ENCODE measurements around the gene ATXN1. TPM values are rescaled to one million over a fixed set of nuclear protein-coding genes. Genes with fewer than 3 reads are reported as not detected.

Gene ATXN1
- total and polyA plus RNA-seq, 2 experiments from 2014 or later: 14.2 to 20.1 TPM

DNA sequence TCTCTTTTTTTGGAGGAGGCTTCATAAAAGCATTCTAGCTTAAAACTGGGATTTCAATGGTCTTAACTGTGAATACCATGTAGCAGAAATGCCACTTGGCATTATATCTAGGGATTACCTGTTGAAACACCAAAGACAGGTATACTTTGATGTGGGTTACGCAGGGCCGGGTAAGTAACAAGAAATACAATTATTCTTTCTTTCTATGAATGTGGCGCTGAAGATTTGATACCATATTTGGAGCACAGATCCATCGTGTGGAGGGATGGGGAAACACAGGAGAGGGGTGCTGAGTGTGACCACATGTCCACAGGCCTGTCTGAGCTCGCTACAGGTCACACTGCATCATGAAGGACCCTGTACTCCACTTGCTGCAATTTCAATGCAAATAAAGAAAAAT lies 265.1 kb downstream of the ATXN1 start:
- in situ Hi-C loops (cut with MboI): no loop called here
- TF ChIP-seq EZH2 (IDR thresholded peaks at IDR 0.05; ENCODE audit: insufficient read depth, poor library complexity, severe bottlenecking) (no peak), EZH2phosphoT487 (IDR thresholded peaks at IDR 0.05; ENCODE audit: insufficient read depth, low read depth) (no peak)
- Histone ChIP-seq H3K9me2 (ENCODE audit: insufficient read depth) (no peaks in the 10 kb centered on the region), H3K27me3 (replicated peaks; ENCODE audit: insufficient read depth) (no peaks in the 10 kb centered on the region), H3K9ac (no peak overlapping the region), H3K4me3 (no peak overlapping the region), H3F3A (ENCODE audit: insufficient read depth) (no peaks in the 10 kb centered on the region; the same call in 1 of the 2 replicates), H4K20me1 (ENCODE audit: insufficient read depth) (no peaks in the 10 kb centered on the region), H3K79me2 (ENCODE audit: insufficient read depth) (peaks cover 22% of the 10 kb centered on the region), H2AFZ (no peak overlapping the region), H3K27ac (no peak overlapping the region), H3K9me3 (ENCODE audit: low read depth) (no peaks in the 10 kb centered on the region), H3K36me3 (ENCODE audit: low read depth) (no peaks in the 10 kb centered on the region; the same call in 1 of the 2 replicates), H3K4me2 (ENCODE audit: unreplicated experiment) (no peak overlapping the region), H3K4me1 (ENCODE audit: insufficient read depth) (peaks cover 7% of the 10 kb centered on the region; the same call in 1 of the 2 replicates)
- 84 to 85% methylated on average over 5 of the region's 5 CpGs for WGBS, 2 experiments (ENCODE audit: low coverage in 1 of 2, low lambda C conversion rate in 2 of 2, missing lambda C conversion rate in 2 of 2)
- DNase-seq: no peak

GRCh38 chr6:16494793-16495192 lies 266.5 kb downstream of the ATXN1 start:
- in situ Hi-C loops (cut with MboI): no loop called here

GRCh38 chr6:16493802-16494201 lies 267.5 kb downstream of the ATXN1 start:
- no peaks in the 10 kb centered on the region; the same call in 1 of the 2 replicates for H3K36me3 ChIP-seq (ENCODE audit: low read depth)
- H3K27ac ChIP-seq: no peak overlapping the region
- DNase-seq: no peak
- no peak for TF ChIP-seq EZH2phosphoT487 (IDR thresholded peaks at IDR 0.05; ENCODE audit: insufficient read depth, low read depth)
- TF ChIP-seq EZH2 (IDR thresholded peaks at IDR 0.05; ENCODE audit: insufficient read depth, poor library complexity, severe bottlenecking): no peak
- H3K9me2 ChIP-seq (ENCODE audit: insufficient read depth): no peaks in the 10 kb centered on the region
- no peaks in the 10 kb centered on the region; the same call in 1 of the 2 replicates for H3F3A ChIP-seq (ENCODE audit: insufficient read depth)
- no peak overlapping the region for H3K4me3 ChIP-seq
- no peak overlapping the region for H2AFZ ChIP-seq
- no peaks in the 10 kb centered on the region for H3K27me3 ChIP-seq (replicated peaks; ENCODE audit: insufficient read depth)
- no peak overlapping the region for H3K4me2 ChIP-seq (ENCODE audit: unreplicated experiment)
- peaks cover 9% of the 10 kb centered on the region for H3K79me2 ChIP-seq (ENCODE audit: insufficient read depth)
- H4K20me1 ChIP-seq (ENCODE audit: insufficient read depth): 0 out of 2 replicates have a peak, but pooled peaks cover 4% of the 10 kb centered on the region
- H3K4me1 ChIP-seq (ENCODE audit: insufficient read depth): peaks cover 7% of the 10 kb centered on the region; the same call in 1 of the 2 replicates
- H3K9me3 ChIP-seq (ENCODE audit: low read depth): no peaks in the 10 kb centered on the region
- in situ Hi-C loops (cut with MboI): no loop called here
- H3K9ac ChIP-seq: no peak overlapping the region

More at GRCh38 chr6:16494793-16495192, 266.5 kb downstream of the ATXN1 start:
- H2AFZ ChIP-seq: no peak overlapping the region
- DNase-seq: no peak
- no peaks in the 10 kb centered on the region; the same call in 1 of the 2 replicates for H3F3A ChIP-seq (ENCODE audit: insufficient read depth)
- no peaks in the 10 kb centered on the region for H3K9me3 ChIP-seq (ENCODE audit: low read depth)
- no peaks in the 10 kb centered on the region for H3K27me3 ChIP-seq (replicated peaks; ENCODE audit: insufficient read depth)
- H3K4me1 ChIP-seq (ENCODE audit: insufficient read depth): peaks cover 7% of the 10 kb centered on the region; the same call in 1 of the 2 replicates
- 94 to 97% methylated on average over 3 of the region's 3 CpGs for WGBS, 2 experiments (ENCODE audit: low coverage in 1 of 2, low lambda C conversion rate in 2 of 2, missing lambda C conversion rate in 2 of 2)
- no peaks in the 10 kb centered on the region; the same call in 1 of the 2 replicates for H3K36me3 ChIP-seq (ENCODE audit: low read depth)
- H3K79me2 ChIP-seq (ENCODE audit: insufficient read depth): peaks cover 16% of the 10 kb centered on the region
- H3K4me2 ChIP-seq (ENCODE audit: unreplicated experiment): no peak overlapping the region
- no peaks in the 10 kb centered on the region for H4K20me1 ChIP-seq (ENCODE audit: insufficient read depth)
- no peak overlapping the region for H3K4me3 ChIP-seq
- no peak for TF ChIP-seq EZH2 (IDR thresholded peaks at IDR 0.05; ENCODE audit: insufficient read depth, poor library complexity, severe bottlenecking)
- TF ChIP-seq EZH2phosphoT487 (IDR thresholded peaks at IDR 0.05; ENCODE audit: insufficient read depth, low read depth): no peak
- no peak overlapping the region for H3K9ac ChIP-seq
- H3K9me2 ChIP-seq (ENCODE audit: insufficient read depth): no peaks in the 10 kb centered on the region
- H3K27ac ChIP-seq: no peak overlapping the region

DNA sequence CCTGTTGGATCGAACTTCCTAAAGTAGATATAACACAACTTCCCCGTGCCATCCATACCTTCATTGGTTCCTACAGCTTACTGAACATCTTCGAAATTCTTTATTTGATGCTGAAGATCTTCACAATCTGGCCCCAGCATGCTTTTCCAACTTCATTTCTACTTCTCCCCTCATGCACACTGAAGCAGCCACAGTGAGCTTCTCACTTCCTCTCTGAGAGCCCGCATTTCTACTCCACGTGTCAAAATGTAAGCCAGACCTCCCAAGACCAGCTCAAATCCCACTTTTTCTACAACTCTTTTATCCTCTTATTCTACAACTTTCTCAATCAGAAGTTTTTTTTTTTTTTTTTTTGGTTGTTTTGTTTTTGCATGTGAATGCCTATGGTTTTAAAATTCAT lies 268.1 kb downstream of the ATXN1 start:
- 94 to 98% methylated on average over 5 of the region's 5 CpGs for WGBS, 2 experiments (ENCODE audit: low coverage in 1 of 2, low lambda C conversion rate in 2 of 2, missing lambda C conversion rate in 2 of 2)
- Histone ChIP-seq H2AFZ (no peak overlapping the region), H3K9me3 (ENCODE audit: low read depth) (no peaks in the 10 kb centered on the region), H3F3A (ENCODE audit: insufficient read depth) (no peaks in the 10 kb centered on the region; the same call in 1 of the 2 replicates), H3K4me3 (no peak overlapping the region), H3K79me2 (ENCODE audit: insufficient read depth) (peaks cover 8% of the 10 kb centered on the region), H3K4me1 (ENCODE audit: insufficient read depth) (peaks cover 7% of the 10 kb centered on the region; the same call in 1 of the 2 replicates), H3K9ac (no peak overlapping the region), H3K36me3 (ENCODE audit: low read depth) (no peaks in the 10 kb centered on the region), H3K4me2 (ENCODE audit: unreplicated experiment) (no peak overlapping the region), H3K9me2 (ENCODE audit: insufficient read depth) (no peaks in the 10 kb centered on the region), H3K27ac (no peak overlapping the region), H4K20me1 (ENCODE audit: insufficient read depth) (0 out of 2 replicates have a peak, but pooled peaks cover 5% of the 10 kb centered on the region), H3K27me3 (replicated peaks; ENCODE audit: insufficient read depth) (no peaks in the 10 kb centered on the region)
- no peak for DNase-seq
- no peak for TF ChIP-seq EZH2phosphoT487 (IDR thresholded peaks at IDR 0.05; ENCODE audit: insufficient read depth, low read depth)
- TF ChIP-seq EZH2 (IDR thresholded peaks at IDR 0.05; ENCODE audit: insufficient read depth, poor library complexity, severe bottlenecking): no peak
- in situ Hi-C loops (cut with MboI): no loop called here

All from GM23248 (cell line).